Caco-2 (cell line): ENCODE data around the gene AP2A2. TPM values are rescaled to one million over a fixed set of nuclear protein-coding genes. Genes with fewer than 3 reads are reported as not detected.

Experiments
- Bru-seq: library from RNA; stranded (reverse); fragments of 400-500 nt; gene quantifications from one replicate; lab custom pipeline; 2021; lab: Mats Ljungman, UMichigan
- BruChase-seq, 2 experiments: library from RNA; stranded (reverse); fragments of 400-500 nt; gene quantifications; one replicate each; lab custom pipeline; 2021; lab: Mats Ljungman, UMichigan
- BruUV-seq: library from RNA; stranded (reverse); fragments of 400-500 nt; replicated peaks from 2 replicates; lab custom pipeline; 2021; lab: Mats Ljungman, UMichigan
- CTCF ChIA-PET: fragments of 300-600 bp; sonication (Branson Sonifier 250); formaldehyde crosslinking; loops from one replicate; lab custom pipeline; 2022; ENCODE audit warnings: antibody characterized with exemption; lab: Charles Lee
- POLR2A ChIA-PET: fragments of 300-600 bp; sonication (Branson Sonifier 250); formaldehyde crosslinking; loops from one replicate; lab custom pipeline; 2022; ENCODE audit warnings: antibody characterized with exemption; lab: Charles Lee
- DNase-seq, 2 experiments: peaks; one replicate each; pipeline versions ENCODE4 v3.0.0 to v3.0.0-alpha.2; 2020 to 2022
- H3K27me3 ChIP-seq: replicated peaks from 2 replicates; pipeline ENCODE4 v1.6.0; 2011; ENCODE audit warnings: low read length; ENCODE audit not compliant: control insufficient read depth, insufficient read depth
- H3K36me3 ChIP-seq: 2 replicates; pipeline ENCODE4 v1.5.1; 2011; ENCODE audit warnings: low read length; ENCODE audit not compliant: control insufficient read depth, insufficient read depth
- H3K4me1 ChIP-seq: fragments of 250-450 bp; sonication (Bioruptor Pico); 2 replicates; pipeline ENCODE4 v1.5.1; 2020; ENCODE audit warnings: mild to moderate bottlenecking
- H3K4me3 ChIP-seq: 2 replicates; pipeline ENCODE4 v1.5.1; 2011; ENCODE audit warnings: low read depth, mild to moderate bottlenecking, control low read depth, low read length
- H3K9me3 ChIP-seq: fragments of 250-450 bp; sonication (Bioruptor Pico); 2 replicates; pipeline ENCODE4 v1.5.1; 2020; ENCODE audit warnings: mild to moderate bottlenecking, moderate library complexity
- H3K27ac Mint-ChIP-seq: one replicate; pipeline ENCODE4 v1.8.0; 2022; ENCODE audit warnings: mixed read lengths; ENCODE audit not compliant: unreplicated experiment
- H3K27me3 Mint-ChIP-seq: one replicate; pipeline ENCODE4 v1.8.0; 2022; ENCODE audit warnings: mixed read lengths; ENCODE audit not compliant: insufficient read depth, unreplicated experiment
- H3K36me3 Mint-ChIP-seq: one replicate; pipeline ENCODE4 v1.8.0; 2022; ENCODE audit warnings: mild to moderate bottlenecking, mixed read lengths; ENCODE audit not compliant: insufficient read depth, unreplicated experiment
- H3K4me1 Mint-ChIP-seq: one replicate; pipeline ENCODE4 v1.8.0; 2022; ENCODE audit warnings: low read depth, mixed read lengths; ENCODE audit not compliant: unreplicated experiment
- H3K4me3 Mint-ChIP-seq: one replicate; pipeline ENCODE4 v1.8.0; 2022; ENCODE audit warnings: mild to moderate bottlenecking, moderate library complexity, mixed read lengths; ENCODE audit not compliant: unreplicated experiment
- H3K9me3 Mint-ChIP-seq: one replicate; pipeline ENCODE4 v1.8.0; 2022; ENCODE audit warnings: mixed read lengths; ENCODE audit not compliant: unreplicated experiment
- intact Hi-C: fragments of 100-400 bp; cut with micrococcal nuclease; formaldehyde crosslinking; loops from one replicate; pipeline ENCODE4 v1.10.0; 2022; ENCODE audit not compliant: unreplicated experiment
- long read RNA-seq: library from polyadenylated mRNA; stranded (forward); transcript quantifications from one replicate; pipeline ENCODE4 v2.0.0, GENCODE V29; 2022
- total RNA-seq: library from RNA; stranded (reverse); gene quantifications from 2 replicates; pipeline ENCODE4 v1.2.3, GENCODE V29; 2022
- TF ChIP-seq, protein P1 (sequence below), 2 experiments: fragments of 200-600 bp in 1 of 2; IDR thresholded peaks; 1 replicate in 1 of 2; 2 replicates in 1 of 2; pipeline versions ENCODE4 v1.5.1 to v1.8.0; 2011 to 2022; ENCODE audit warnings: antibody characterized with exemption in 1 of 2, control low read depth in 1 of 2, inconsistent platforms in 1 of 2, low read depth in 1 of 2, low read length in 1 of 2, mild to moderate bottlenecking in 1 of 2, moderate library complexity in 1 of 2; ENCODE audit not compliant: insufficient read depth in 1 of 2, severe bottlenecking in 1 of 2, unreplicated experiment in 1 of 2

AP2A2 gene
- total RNA-seq (122 and 130 TPM in 2 replicates), Bru-seq, nascent RNA (percentile 75 among the genes with signal in this experiment), BruChase-seq, experiment 1, labeled RNA remaining after a 2-hour chase (percentile 79 among the genes with signal in this experiment), BruChase-seq, experiment 2, labeled RNA remaining after a 6-hour chase (percentile 85 among the genes with signal in this experiment)
- long read RNA-seq, full-length matches to known transcripts, result 34 of 53 reads
- long read RNA-seq, partial matches to known transcripts, result 7 of 53 reads
- long read RNA-seq, other reads (novel, unspliced or antisense), result 12 of 53 reads

DNA sequence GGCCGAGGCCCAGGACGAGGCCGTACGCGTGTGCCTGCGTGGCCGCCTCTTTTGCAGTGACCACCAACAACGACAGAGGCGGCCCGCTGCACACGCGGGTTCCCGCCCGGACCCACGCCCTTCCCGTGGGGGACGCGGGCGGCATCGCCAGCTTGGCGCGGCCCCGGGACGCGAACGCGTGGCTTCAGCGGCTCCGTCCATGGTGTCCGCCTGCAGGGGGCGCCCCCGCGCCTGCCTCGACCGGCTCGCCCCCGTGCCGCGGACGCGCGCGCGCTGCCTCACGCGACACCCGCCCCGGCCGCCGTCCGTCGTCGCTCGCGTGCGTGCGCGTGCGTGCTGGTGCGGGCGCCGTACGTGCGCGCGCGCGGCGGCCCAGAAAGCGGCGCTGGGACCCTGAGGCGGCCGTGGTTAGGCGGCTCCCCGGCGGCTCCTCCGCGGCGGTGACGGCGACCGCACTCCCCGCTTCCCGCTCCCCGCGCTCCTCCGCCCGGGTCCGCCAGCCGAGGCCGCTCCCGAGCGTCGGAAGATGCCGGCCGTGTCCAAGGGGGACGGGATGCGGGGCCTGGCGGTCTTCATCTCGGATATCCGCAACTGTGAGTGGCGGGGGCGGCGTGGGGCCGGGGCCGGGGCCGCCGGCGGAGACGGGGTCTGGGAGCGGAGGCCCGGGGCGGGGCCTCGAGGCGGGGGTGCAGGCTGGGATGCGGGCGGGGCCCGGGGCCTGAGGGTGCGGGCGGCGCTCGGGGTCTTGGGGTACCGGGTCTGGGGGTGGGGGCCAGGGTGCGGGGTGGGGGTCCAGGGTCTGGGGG, at the start of gene AP2A2:
AP2A2 (plus strand) TSS at position 375 of the 806 bp plus-strand sequence; CDS start at position 527, 152 bp downstream.
- POLR2A ChIA-PET, result no interaction called here
- intact Hi-C loops, result loop anchor here (2.0 kb wide), 1 partner anchor 27 kb away; no protein-coding TSS in a partner anchor
- Histone ChIP-seq H3K9me3 (no peaks in the 10 kb centered on the region), H3K4me3 (peak within 1 kb of the TSS; percentile 52), H3K4me1 (peaks cover 15% of the 10 kb centered on the region; the same call in 1 of the 2 replicates), H3K36me3 (no peaks in the 10 kb centered on the region), H3K27me3 (no peaks in the 10 kb centered on the region)
- peak; percentile 83 to 95 for DNase-seq
- Mint-ChIP-seq H3K9me3 (no peaks in the 10 kb centered on the region), H3K36me3 (peaks cover 25% of the 10 kb centered on the region), H3K4me3 (peak within 1 kb of the TSS; percentile 89), H3K27ac (peak within 1 kb of the TSS; percentile 87), H3K27me3 (no peaks in the 10 kb centered on the region), H3K4me1 (peaks cover 6% of the 10 kb centered on the region)
- TF ChIP-seq, protein P1, sequence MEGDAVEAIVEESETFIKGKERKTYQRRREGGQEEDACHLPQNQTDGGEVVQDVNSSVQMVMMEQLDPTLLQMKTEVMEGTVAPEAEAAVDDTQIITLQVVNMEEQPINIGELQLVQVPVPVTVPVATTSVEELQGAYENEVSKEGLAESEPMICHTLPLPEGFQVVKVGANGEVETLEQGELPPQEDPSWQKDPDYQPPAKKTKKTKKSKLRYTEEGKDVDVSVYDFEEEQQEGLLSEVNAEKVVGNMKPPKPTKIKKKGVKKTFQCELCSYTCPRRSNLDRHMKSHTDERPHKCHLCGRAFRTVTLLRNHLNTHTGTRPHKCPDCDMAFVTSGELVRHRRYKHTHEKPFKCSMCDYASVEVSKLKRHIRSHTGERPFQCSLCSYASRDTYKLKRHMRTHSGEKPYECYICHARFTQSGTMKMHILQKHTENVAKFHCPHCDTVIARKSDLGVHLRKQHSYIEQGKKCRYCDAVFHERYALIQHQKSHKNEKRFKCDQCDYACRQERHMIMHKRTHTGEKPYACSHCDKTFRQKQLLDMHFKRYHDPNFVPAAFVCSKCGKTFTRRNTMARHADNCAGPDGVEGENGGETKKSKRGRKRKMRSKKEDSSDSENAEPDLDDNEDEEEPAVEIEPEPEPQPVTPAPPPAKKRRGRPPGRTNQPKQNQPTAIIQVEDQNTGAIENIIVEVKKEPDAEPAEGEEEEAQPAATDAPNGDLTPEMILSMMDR (IDR thresholded peaks at IDR 0.05; ENCODE audit: insufficient read depth in 1 of 2, low read depth in 1 of 2, low read length in 1 of 2, severe bottlenecking in 1 of 2, unreplicated experiment in 1 of 2), result peak; percentile 56 to 89
- CTCF ChIA-PET, result interaction anchor here (0.7 to 1.8 kb wide), 2 partner anchors 26 to 279 kb away, joined by 4 to 7 read pairs; no protein-coding TSS in a partner anchor
- BruUV-seq, result no TSS peak

DNA sequence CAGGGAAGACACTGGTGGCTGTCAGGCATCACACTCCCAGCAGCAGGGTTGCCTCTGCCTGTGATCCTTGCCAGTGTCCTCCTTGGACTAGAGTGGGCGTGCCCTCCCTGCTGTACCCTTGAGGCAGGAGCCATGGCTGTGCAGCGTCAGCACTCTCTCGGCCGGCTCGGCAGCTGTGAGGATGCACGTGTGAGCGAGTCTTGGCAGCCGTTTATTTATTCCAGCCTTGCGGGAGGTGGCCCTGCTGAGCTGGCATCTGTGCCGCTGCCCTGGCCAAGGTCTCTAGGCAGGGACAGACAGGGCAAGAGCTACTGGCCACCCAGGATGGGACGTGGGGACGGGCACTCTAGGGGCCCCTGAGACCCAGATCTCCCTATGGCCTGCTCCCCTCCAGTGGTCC, 49.1 kb upstream of the AP2A2 start:
- peaks cover 57% of the 10 kb centered on the region for H3K36me3 Mint-ChIP-seq
- Histone ChIP-seq H3K36me3 (peaks cover 1% of the 10 kb centered on the region; the same call in 1 of the 2 replicates), H3K4me3 (no peak overlapping the region), H3K4me1 (no peaks in the 10 kb centered on the region), H3K27me3 (no peaks in the 10 kb centered on the region), H3K9me3 (no peaks in the 10 kb centered on the region)
- TF ChIP-seq, protein P1 (IDR thresholded peaks at IDR 0.05; ENCODE audit: insufficient read depth in 1 of 2, low read depth in 1 of 2, low read length in 1 of 2, severe bottlenecking in 1 of 2, unreplicated experiment in 1 of 2), result no peak
- no peaks in the 10 kb centered on the region for H3K9me3 Mint-ChIP-seq
- ChIA-PET POLR2A (no interaction called here), CTCF (no interaction called here)
- no peaks in the 10 kb centered on the region for H3K27me3 Mint-ChIP-seq
- DNase-seq, result no peak
- no TSS peak for BruUV-seq
- no peak overlapping the region for H3K27ac Mint-ChIP-seq
- H3K4me1 Mint-ChIP-seq, result no peaks in the 10 kb centered on the region
- H3K4me3 Mint-ChIP-seq, result no peak overlapping the region
- intact Hi-C loops, result no loop called here

DNA sequence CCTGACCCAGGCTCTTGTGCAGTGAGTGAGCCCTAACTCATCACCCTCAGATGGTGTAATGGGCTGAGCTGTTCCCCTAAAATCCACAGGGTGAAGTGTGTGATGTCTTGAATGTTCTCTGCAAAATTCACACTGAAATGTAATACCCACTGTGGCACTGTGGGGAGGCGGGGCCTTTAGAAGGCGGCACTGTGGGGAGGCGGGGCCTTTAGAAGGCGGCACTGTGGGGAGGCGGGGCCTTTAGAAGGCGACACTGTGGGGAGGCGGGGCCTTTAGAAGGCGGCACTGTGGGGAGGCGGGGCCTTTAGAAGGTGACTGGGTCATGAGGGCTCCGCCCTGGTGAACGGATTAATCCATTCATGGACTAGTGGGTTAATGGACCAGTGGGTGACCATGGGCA, 48.1 kb upstream of the AP2A2 start:
- H3K4me3 Mint-ChIP-seq, result no peak overlapping the region
- no peaks in the 10 kb centered on the region for H3K27me3 ChIP-seq
- TF ChIP-seq, protein P1 (IDR thresholded peaks at IDR 0.05; ENCODE audit: insufficient read depth in 1 of 2, low read depth in 1 of 2, low read length in 1 of 2, severe bottlenecking in 1 of 2, unreplicated experiment in 1 of 2), result no peak
- ChIA-PET POLR2A (interaction anchor here (0.6 kb wide), 1 partner anchor 75 kb away, joined by 3 read pairs; no protein-coding TSS in a partner anchor), CTCF (interaction anchor here (0.5 kb wide), 1 partner anchor 79 kb away, joined by 3 read pairs; no protein-coding TSS in a partner anchor)
- H3K36me3 Mint-ChIP-seq, result peaks cover 57% of the 10 kb centered on the region
- no peaks in the 10 kb centered on the region for H3K27me3 Mint-ChIP-seq
- no peaks in the 10 kb centered on the region for H3K9me3 ChIP-seq
- peak in 1 of 2 experiments; percentile 52 for DNase-seq
- no peak overlapping the region for H3K27ac Mint-ChIP-seq
- intact Hi-C loops, result no loop called here
- H3K36me3 ChIP-seq, result peaks cover 1% of the 10 kb centered on the region; the same call in 1 of the 2 replicates
- no TSS peak for BruUV-seq
- no peaks in the 10 kb centered on the region for H3K9me3 Mint-ChIP-seq
- H3K4me1 ChIP-seq, result no peaks in the 10 kb centered on the region
- no peaks in the 10 kb centered on the region for H3K4me1 Mint-ChIP-seq
- H3K4me3 ChIP-seq, result no peak overlapping the region
